GM12874 (cell line): Measurements from ENCODE around the gene IGSF9.

Source experiments
- TF ChIP-seq, protein P1 (sequence below): IDR thresholded peaks from 2 replicates; pipeline ENCODE4 v1.5.1; 2011; ENCODE audit warnings: low read depth, mild to moderate bottlenecking, control low read depth, low read length, moderate library complexity; ENCODE audit not compliant: insufficient read depth

Gene IGSF9

DNA sequence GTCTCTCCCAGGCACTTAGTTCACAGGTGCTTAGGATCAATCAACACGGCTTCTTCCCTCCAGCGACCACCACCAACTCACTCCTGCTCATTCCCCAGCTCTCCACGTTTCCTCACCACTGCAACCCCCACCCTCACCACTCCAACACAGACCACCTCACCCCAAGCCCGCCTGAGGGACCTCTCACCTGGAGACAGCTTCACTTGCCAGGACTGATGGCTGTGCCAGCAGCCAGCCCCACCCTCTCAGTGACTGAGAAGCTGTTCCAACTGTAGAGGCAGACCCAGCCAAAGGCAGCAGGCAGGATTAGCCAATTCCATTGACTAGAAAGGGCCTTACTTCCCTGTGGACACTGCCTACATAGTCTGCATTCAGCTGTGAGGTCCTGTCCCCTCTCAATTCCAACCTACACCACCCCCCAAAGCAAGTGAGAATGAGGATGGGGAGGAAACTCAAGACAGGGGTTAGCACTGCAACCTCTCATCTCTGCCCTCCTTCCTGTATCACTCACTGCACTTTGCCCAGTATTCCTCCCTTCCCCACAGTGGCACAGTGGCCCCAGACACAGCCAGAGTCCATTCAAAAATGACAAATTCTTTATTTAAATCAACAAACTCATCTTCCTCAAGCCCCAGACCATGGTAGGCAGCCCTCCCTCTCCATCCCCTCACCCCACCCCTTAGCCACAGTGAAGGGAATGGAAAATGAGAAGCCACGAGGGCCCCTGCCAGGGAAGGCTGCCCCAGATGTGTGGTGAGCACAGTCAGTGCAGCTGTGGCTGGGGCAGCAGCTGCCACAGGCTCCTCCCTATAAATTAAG is 27.7 kb downstream of the IGSF9 start:
- TF ChIP-seq, protein P1, sequence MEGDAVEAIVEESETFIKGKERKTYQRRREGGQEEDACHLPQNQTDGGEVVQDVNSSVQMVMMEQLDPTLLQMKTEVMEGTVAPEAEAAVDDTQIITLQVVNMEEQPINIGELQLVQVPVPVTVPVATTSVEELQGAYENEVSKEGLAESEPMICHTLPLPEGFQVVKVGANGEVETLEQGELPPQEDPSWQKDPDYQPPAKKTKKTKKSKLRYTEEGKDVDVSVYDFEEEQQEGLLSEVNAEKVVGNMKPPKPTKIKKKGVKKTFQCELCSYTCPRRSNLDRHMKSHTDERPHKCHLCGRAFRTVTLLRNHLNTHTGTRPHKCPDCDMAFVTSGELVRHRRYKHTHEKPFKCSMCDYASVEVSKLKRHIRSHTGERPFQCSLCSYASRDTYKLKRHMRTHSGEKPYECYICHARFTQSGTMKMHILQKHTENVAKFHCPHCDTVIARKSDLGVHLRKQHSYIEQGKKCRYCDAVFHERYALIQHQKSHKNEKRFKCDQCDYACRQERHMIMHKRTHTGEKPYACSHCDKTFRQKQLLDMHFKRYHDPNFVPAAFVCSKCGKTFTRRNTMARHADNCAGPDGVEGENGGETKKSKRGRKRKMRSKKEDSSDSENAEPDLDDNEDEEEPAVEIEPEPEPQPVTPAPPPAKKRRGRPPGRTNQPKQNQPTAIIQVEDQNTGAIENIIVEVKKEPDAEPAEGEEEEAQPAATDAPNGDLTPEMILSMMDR, result no peak

GRCh38 chr1:159916242-159917051 is 29.0 kb downstream of the IGSF9 start:
- TF ChIP-seq, protein P1, result no peak

- TF ChIP-seq, protein P1, result no peak
Observed at GRCh38 chr1:159915571-159916241, 29.7 kb downstream of the IGSF9 start.

DNA sequence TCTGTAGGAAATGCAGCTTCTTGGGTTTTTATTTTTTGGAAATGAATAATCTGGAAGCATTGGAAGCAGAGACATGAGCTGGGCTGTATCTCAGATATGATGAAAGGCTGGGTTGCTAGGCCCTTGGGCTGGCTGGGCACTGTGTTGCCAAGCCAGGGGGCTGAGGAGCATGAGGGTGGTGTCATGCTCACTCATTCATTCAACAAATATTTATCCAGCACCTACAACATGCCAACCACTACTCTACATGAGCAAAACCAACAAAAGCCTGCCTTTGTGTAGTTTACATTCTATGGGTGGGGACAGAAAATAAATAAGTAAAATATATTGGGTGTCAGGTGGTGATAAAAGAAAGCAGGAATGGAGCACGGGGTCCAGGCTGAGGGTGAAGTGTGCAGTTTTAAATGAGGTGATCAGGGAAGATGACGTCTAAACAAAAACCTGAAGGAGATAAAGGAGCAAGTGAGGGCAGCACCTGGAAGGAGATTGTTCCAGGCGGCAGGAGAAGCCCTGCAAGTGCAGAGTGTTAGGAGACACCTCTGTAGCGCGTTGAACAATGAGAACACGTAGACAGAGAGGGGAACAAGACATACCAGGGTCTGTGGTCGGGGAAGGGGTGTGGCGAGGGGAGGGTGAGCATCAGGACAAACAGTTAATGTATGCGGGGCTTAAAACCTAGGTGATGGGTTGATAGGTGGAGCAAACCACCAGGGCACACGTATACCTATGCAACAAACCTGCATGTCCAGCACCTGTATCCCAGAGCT is 31.0 kb downstream of the IGSF9 start:
- TF ChIP-seq, protein P1, result no peak

GRCh38 chr1:159913451-159914192 is 31.8 kb downstream of the IGSF9 start:
- TF ChIP-seq, protein P1, result no peak

GRCh38 chr1:159911326-159912070 is 33.9 kb downstream of the IGSF9 start:
- TF ChIP-seq, protein P1, result no peak
